ENCODE measurements around the gene SZRD1. TPM values are rescaled to one million over a fixed set of nuclear protein-coding genes. Genes with fewer than 3 reads are reported as not detected.

The SZRD1 gene
- total RNA-seq, 2 donors from 2014 or later = 54.4 to 81.2 TPM

DNA sequence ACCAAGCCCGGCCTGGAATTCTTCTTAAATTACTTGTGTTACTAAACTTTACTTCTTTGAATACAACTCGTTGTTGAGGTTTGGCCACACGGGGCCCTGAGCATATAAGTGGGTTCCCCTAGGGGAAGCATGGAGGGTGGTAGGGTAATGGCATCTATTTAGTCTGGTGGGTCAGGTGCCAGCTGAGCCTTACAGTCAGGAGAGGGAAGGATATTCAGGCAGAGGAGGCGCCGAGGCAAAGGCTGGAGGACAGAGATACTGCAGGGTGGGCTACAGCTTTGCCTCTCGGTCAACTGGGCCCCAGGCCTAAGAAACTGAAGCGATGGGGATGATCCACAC, 73.1 kb downstream of the SZRD1 start:
- Histone ChIP-seq H3K4me3 (peak overlapping the region; percentile 80 to 89), H3K27ac (peak overlapping the region; percentile 73 to 81)

DNA sequence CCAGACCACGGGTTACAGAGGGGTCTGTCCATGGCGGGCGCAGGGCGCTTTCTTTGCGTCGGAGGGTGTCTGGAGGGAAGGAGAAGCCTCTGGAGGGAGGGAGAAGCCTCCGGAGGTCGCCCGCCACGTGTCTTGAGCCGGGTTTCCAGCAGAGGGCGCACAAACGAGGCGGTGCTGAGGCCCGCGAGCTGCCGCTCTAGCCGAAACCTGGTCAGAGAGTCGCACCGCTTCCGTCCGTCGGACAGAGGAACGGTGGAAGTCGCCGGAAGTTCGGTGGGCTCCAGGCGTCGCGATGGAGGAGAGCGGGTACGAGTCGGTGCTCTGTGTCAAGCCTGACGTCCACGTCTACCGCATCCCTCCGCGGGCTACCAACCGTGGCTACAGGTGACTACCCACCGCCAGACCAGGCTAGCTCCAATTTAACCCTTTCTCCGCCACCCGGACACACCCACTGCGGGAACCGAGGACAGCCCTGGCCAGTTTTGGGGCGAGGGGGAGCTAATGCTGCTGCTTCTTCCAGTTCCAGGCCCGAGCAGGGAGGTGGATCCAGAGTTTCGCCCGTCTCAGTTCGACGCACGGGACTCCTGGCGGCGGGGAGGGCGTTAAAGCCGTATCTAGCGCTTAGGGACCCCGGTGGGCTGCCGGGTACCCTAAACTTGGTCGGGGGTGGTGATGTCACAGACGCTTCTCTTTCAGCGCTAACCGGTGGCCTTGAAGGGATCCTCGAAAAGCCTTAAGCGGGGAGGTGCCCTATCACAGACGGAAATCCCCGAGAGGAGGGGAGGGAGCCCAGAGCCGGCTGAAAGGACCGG, 73.6 kb downstream of the SZRD1 start, which contains the start of gene NECAP2:
Gene NECAP2 (plus strand): TSS at position 255 of the 812 bp plus-strand sequence. CDS start 38 bp downstream, at position 293.
- no peaks in the 10 kb centered on the region for H3K9me3 ChIP-seq
- DNase-seq (ENCODE audit: low spot score) = peak; percentile 89
- no peaks in the 10 kb centered on the region for H3K27me3 ChIP-seq
- TF ChIP-seq, protein P1, sequence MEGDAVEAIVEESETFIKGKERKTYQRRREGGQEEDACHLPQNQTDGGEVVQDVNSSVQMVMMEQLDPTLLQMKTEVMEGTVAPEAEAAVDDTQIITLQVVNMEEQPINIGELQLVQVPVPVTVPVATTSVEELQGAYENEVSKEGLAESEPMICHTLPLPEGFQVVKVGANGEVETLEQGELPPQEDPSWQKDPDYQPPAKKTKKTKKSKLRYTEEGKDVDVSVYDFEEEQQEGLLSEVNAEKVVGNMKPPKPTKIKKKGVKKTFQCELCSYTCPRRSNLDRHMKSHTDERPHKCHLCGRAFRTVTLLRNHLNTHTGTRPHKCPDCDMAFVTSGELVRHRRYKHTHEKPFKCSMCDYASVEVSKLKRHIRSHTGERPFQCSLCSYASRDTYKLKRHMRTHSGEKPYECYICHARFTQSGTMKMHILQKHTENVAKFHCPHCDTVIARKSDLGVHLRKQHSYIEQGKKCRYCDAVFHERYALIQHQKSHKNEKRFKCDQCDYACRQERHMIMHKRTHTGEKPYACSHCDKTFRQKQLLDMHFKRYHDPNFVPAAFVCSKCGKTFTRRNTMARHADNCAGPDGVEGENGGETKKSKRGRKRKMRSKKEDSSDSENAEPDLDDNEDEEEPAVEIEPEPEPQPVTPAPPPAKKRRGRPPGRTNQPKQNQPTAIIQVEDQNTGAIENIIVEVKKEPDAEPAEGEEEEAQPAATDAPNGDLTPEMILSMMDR (IDR thresholded peaks at IDR 0.05) = peak; percentile 79 to 94
- H3K4me3 ChIP-seq = peak within 1 kb of the TSS; percentile 80 to 89
- peaks cover 23% of the 10 kb centered on the region for H3K36me3 ChIP-seq
- peak within 1 kb of the TSS; percentile 73 to 81 for H3K27ac ChIP-seq
- H3K4me1 ChIP-seq = peaks cover 0 to 33% of the 10 kb centered on the region in 2 donors

More for the DNA sequence above, 73.1 kb downstream of the SZRD1 start:
- H3K9me3 ChIP-seq = no peaks in the 10 kb centered on the region
- no peaks in the 10 kb centered on the region for H3K27me3 ChIP-seq
- DNase-seq (ENCODE audit: low spot score) = no peak
- TF ChIP-seq, protein P1 (IDR thresholded peaks at IDR 0.05) = no peak
- H3K36me3 ChIP-seq = peaks cover 17% of the 10 kb centered on the region
- H3K4me1 ChIP-seq = peaks cover 0 to 33% of the 10 kb centered on the region in 2 donors

DNA sequence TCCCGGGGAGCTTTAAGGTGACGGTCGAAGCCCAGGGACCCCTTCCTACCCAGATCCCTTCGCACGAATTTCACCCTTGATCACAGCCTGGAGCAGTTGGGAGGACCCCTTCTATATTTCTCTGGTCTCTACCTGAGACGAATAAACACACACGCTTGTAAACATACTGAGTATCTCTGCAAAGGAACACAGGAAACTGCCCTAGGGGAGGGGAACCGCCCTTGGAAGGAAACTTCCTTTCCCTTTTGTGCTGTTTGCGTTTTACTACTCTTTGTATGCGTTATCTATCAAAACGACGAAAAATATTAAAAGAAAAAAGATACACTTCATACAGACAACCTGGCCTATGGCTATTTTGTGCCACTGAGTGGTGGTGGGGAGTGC, 74.2 kb downstream of the SZRD1 start:
- Histone ChIP-seq H3K36me3 (peaks cover 29% of the 10 kb centered on the region), H3K4me1 (peaks cover 0 to 33% of the 10 kb centered on the region in 2 donors), H3K27ac (peak overlapping the region; percentile 73 to 81), H3K4me3 (peak overlapping the region; percentile 80 to 89), H3K9me3 (no peaks in the 10 kb centered on the region), H3K27me3 (no peaks in the 10 kb centered on the region)
- DNase-seq (ENCODE audit: low spot score) = no peak
- TF ChIP-seq, protein P1 (IDR thresholded peaks at IDR 0.05) = no peak

DNA sequence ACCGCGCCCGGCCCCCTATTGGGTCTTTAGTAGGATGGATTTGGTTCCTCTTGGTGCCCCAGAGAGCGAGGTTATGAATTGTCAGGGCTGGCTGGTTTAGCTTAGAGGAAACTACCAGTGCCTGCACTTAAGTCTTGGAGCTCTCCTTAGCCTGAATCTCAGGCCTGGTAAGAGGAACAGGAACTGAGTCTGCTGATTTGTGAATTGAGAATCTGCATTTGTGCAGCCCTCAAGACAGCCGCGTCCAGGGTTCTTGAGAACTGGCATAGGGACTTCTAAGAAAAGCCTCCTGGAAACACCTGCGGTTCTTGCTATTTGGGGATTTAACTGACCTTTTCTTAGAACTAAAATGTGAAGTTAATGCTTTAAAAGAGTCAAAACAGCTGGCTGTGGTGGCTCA, 75.2 kb downstream of the SZRD1 start:
- no peak overlapping the region for H3K27ac ChIP-seq
- H3K9me3 ChIP-seq = no peaks in the 10 kb centered on the region
- H3K36me3 ChIP-seq = peaks cover 29% of the 10 kb centered on the region
- no peak overlapping the region for H3K4me3 ChIP-seq
- no peaks in the 10 kb centered on the region for H3K27me3 ChIP-seq
- TF ChIP-seq, protein P1 (IDR thresholded peaks at IDR 0.05) = no peak
- H3K4me1 ChIP-seq = peaks cover 0 to 33% of the 10 kb centered on the region in 2 donors
- no peak for DNase-seq (ENCODE audit: low spot score)

DNA sequence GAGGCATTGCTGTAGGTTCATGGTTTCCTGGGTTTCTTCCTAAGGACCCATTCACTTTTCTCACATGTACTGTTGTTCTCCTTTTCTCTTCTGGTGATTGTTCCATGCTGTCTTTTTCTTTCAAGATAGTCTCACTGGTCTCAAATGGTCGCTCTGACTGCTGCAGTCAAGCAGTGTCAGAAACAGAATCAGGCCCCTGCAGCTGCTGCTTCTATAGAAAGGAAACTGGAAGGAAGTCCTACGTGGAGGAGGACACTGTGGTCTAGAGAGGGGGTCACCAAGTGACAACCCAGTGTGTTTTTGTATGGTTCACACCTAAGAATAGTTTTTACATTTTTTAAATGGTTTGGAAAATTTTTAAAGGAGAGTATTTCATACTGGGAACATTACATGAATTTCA, 75.9 kb downstream of the SZRD1 start:
- Histone ChIP-seq H3K4me3 (no peak overlapping the region), H3K27me3 (no peaks in the 10 kb centered on the region), H3K9me3 (no peaks in the 10 kb centered on the region), H3K27ac (no peak overlapping the region), H3K4me1 (peaks cover 0 to 33% of the 10 kb centered on the region in 2 donors), H3K36me3 (peaks cover 36% of the 10 kb centered on the region)
- DNase-seq (ENCODE audit: low spot score) = no peak
- TF ChIP-seq, protein P1 (IDR thresholded peaks at IDR 0.05) = no peak
